ENCODE results near the gene KCTD1.

- TF ChIP-seq POLR2A (IDR thresholded peaks at IDR 0.05; ENCODE audit: low read length) (no peak), GATA1 (IDR thresholded peaks at IDR 0.05; ENCODE audit: low read depth, low read length) (no peak)
These were observed 9.8 kb downstream of the KCTD1 start for GRCh38 chr18:26538524-26538923.

Data from erythroblast (primary cell).